Large intestine (tissue), 3 donors: ENCODE results near the gene ABCG8. TPM values are rescaled to one million over a fixed set of nuclear protein-coding genes. Genes with fewer than 3 reads are reported as not detected.

Experiments used
- DNase-seq, 2 donors: peaks; one replicate each; pipeline versions ENCODE4 v3.0.0 to v3.0.0-alpha.2; 2013
- H3K27ac ChIP-seq: one replicate; pipeline ENCODE4 v1.5.1; 2013; ENCODE audit warnings: low read length
- H3K27me3 ChIP-seq: 2 replicates; pipeline ENCODE4 v1.6.1; 2013; ENCODE audit warnings: low read length; ENCODE audit not compliant: control insufficient read depth, insufficient read depth
- H3K36me3 ChIP-seq: 2 replicates; pipeline ENCODE4 v1.6.1; 2013; ENCODE audit warnings: low read length; ENCODE audit not compliant: control insufficient read depth, insufficient read depth
- H3K4me1 ChIP-seq: one replicate; pipeline ENCODE4 v1.6.1; 2013; ENCODE audit warnings: low read length; ENCODE audit not compliant: control insufficient read depth, insufficient read depth
- H3K4me3 ChIP-seq: one replicate; pipeline ENCODE4 v1.5.1; 2013; ENCODE audit warnings: low read length
- H3K9me3 ChIP-seq: one replicate; pipeline ENCODE4 v1.6.1; 2013; ENCODE audit warnings: mild to moderate bottlenecking, low read depth, low read length, moderate library complexity; ENCODE audit not compliant: control insufficient read depth
- WGBS: methylation state at CpG from one replicate; pipeline ENCODE4 v1.1.5; 2013; ENCODE audit warnings: low lambda C conversion rate; ENCODE audit not compliant: insufficient coverage; 5-methylcytosine and 5-hydroxymethylcytosine counted together
- polyA plus RNA-seq: library from polyadenylated mRNA; unstranded; fragments of 120-200 nt; gene quantifications from one replicate; pipeline ENCODE4 v1.2.1, GENCODE V29; 2013

Gene ABCG8
- polyA plus RNA-seq, 1 donor: 24.3 TPM

GRCh38 chr2:43887176-43887575 is 48.4 kb downstream of the ABCG8 start:
- Histone ChIP-seq H3K36me3 (peaks cover 43% of the 10 kb centered on the region), H3K4me1 (peaks cover 7% of the 10 kb centered on the region), H3K27ac (no peak overlapping the region), H3K9me3 (no peaks in the 10 kb centered on the region), H3K27me3 (no peaks in the 10 kb centered on the region), H3K4me3 (no peak overlapping the region)
- no peak for DNase-seq
- no CpG with 5 or more reads among the region's 7 CpGs for WGBS

GRCh38 chr2:43889416-43889815 is 50.6 kb downstream of the ABCG8 start:
- Histone ChIP-seq H3K9me3 (no peaks in the 10 kb centered on the region), H3K4me3 (no peak overlapping the region), H3K27ac (no peak overlapping the region), H3K36me3 (peaks cover 60% of the 10 kb centered on the region), H3K4me1 (peaks cover 7% of the 10 kb centered on the region), H3K27me3 (no peaks in the 10 kb centered on the region)
- WGBS: no CpG with 5 or more reads among the region's 4 CpGs
- no peak for DNase-seq

- no peak for DNase-seq
- Histone ChIP-seq H3K27ac (no peak overlapping the region), H3K36me3 (peaks cover 65% of the 10 kb centered on the region)
Observed at GRCh38 chr2:43890855-43891254, 52.1 kb downstream of the ABCG8 start.

GRCh38 chr2:43894743-43895142 is 56.0 kb downstream of the ABCG8 start:
- no peak for DNase-seq
- H3K36me3 ChIP-seq: peaks cover 59% of the 10 kb centered on the region
- WGBS: 83% methylated on average over 1 of the region's 2 CpGs

More at GRCh38 chr2:43890855-43891254, 52.1 kb downstream of the ABCG8 start:
- Histone ChIP-seq H3K4me1 (no peaks in the 10 kb centered on the region), H3K27me3 (no peaks in the 10 kb centered on the region), H3K9me3 (no peaks in the 10 kb centered on the region), H3K4me3 (no peak overlapping the region)
- 75% methylated on average over 1 of the region's 4 CpGs for WGBS

GRCh38 chr2:43896906-43897305 is 58.1 kb downstream of the ABCG8 start:
- H3K9me3 ChIP-seq: no peaks in the 10 kb centered on the region
- no peaks in the 10 kb centered on the region for H3K27me3 ChIP-seq
- H3K4me1 ChIP-seq: peaks cover 3% of the 10 kb centered on the region
- H3K27ac ChIP-seq: no peak overlapping the region
- H3K4me3 ChIP-seq: no peak overlapping the region
- no CpG with 5 or more reads among the region's 1 CpG for WGBS
- DNase-seq: no peak
- peaks cover 48% of the 10 kb centered on the region for H3K36me3 ChIP-seq

More at GRCh38 chr2:43894743-43895142, 56.0 kb downstream of the ABCG8 start:
- H3K4me3 ChIP-seq: no peak overlapping the region
- H3K27ac ChIP-seq: no peak overlapping the region
- peaks cover 3% of the 10 kb centered on the region for H3K4me1 ChIP-seq
- H3K9me3 ChIP-seq: no peaks in the 10 kb centered on the region
- H3K27me3 ChIP-seq: no peaks in the 10 kb centered on the region

- Histone ChIP-seq H3K9me3 (no peaks in the 10 kb centered on the region), H3K4me1 (peaks cover 3% of the 10 kb centered on the region), H3K27ac (no peak overlapping the region), H3K36me3 (peaks cover 45% of the 10 kb centered on the region), H3K27me3 (no peaks in the 10 kb centered on the region), H3K4me3 (no peak overlapping the region)
- DNase-seq: no peak
- WGBS: 100% methylated on average over 3 of the region's 6 CpGs
Observed at GRCh38 chr2:43897492-43897891, 58.7 kb downstream of the ABCG8 start.

- Histone ChIP-seq H3K4me3 (no peak overlapping the region), H3K9me3 (no peaks in the 10 kb centered on the region), H3K4me1 (peaks cover 3% of the 10 kb centered on the region), H3K36me3 (peaks cover 43% of the 10 kb centered on the region), H3K27ac (no peak overlapping the region), H3K27me3 (no peaks in the 10 kb centered on the region)
- 90% methylated on average over 2 of the region's 11 CpGs for WGBS
- peak in 1 of 2 donors; percentile 37 for DNase-seq
Observed at GRCh38 chr2:43898134-43898837, 59.5 kb downstream of the ABCG8 start.

GRCh38 chr2:43898838-43899346 is 60.1 kb downstream of the ABCG8 start:
- Histone ChIP-seq H3K9me3 (no peaks in the 10 kb centered on the region), H3K27me3 (no peaks in the 10 kb centered on the region), H3K4me1 (peaks cover 3% of the 10 kb centered on the region), H3K4me3 (no peak overlapping the region), H3K27ac (no peak overlapping the region), H3K36me3 (peaks cover 42% of the 10 kb centered on the region)
- 80% methylated on average over 7 of the region's 11 CpGs for WGBS
- no peak for DNase-seq

GRCh38 chr2:43899589-43899988 is 60.8 kb downstream of the ABCG8 start:
- WGBS: no CpG with 5 or more reads among the region's 2 CpGs
- DNase-seq: no peak
- no peaks in the 10 kb centered on the region for H3K27me3 ChIP-seq
- no peak overlapping the region for H3K27ac ChIP-seq
- H3K4me1 ChIP-seq: peaks cover 3% of the 10 kb centered on the region
- no peaks in the 10 kb centered on the region for H3K9me3 ChIP-seq
- no peak overlapping the region for H3K4me3 ChIP-seq
- peaks cover 44% of the 10 kb centered on the region for H3K36me3 ChIP-seq

- Histone ChIP-seq H3K4me3 (no peak overlapping the region), H3K27ac (no peak overlapping the region), H3K27me3 (no peaks in the 10 kb centered on the region), H3K36me3 (peaks cover 48% of the 10 kb centered on the region), H3K9me3 (no peaks in the 10 kb centered on the region), H3K4me1 (no peaks in the 10 kb centered on the region)
- DNase-seq: no peak
- 94% methylated on average over 2 of the region's 11 CpGs for WGBS
Observed at GRCh38 chr2:43905371-43905803, 66.6 kb downstream of the ABCG8 start.

- H3K36me3 ChIP-seq: peaks cover 47% of the 10 kb centered on the region
- no peaks in the 10 kb centered on the region for H3K9me3 ChIP-seq
- DNase-seq: no peak
- H3K4me3 ChIP-seq: no peak overlapping the region
- no peak overlapping the region for H3K27ac ChIP-seq
- WGBS: 96% methylated on average over 4 of the region's 5 CpGs
- H3K4me1 ChIP-seq: no peaks in the 10 kb centered on the region
- no peaks in the 10 kb centered on the region for H3K27me3 ChIP-seq
Observed at GRCh38 chr2:43905871-43906270, 67.1 kb downstream of the ABCG8 start.
